Superior temporal gyrus (tissue), 1 donor: ENCODE measurements around the gene ELFN1.

Experiments
- DNase-seq: peaks from one replicate; pipeline ENCODE4 v3.0.0-alpha.2; 2016; ENCODE audit errors: extremely low spot score

The ELFN1 gene

GRCh38 chr7:1725199-1725690, 55.2 kb downstream of the ELFN1 start:
- no peak for DNase-seq

DNA sequence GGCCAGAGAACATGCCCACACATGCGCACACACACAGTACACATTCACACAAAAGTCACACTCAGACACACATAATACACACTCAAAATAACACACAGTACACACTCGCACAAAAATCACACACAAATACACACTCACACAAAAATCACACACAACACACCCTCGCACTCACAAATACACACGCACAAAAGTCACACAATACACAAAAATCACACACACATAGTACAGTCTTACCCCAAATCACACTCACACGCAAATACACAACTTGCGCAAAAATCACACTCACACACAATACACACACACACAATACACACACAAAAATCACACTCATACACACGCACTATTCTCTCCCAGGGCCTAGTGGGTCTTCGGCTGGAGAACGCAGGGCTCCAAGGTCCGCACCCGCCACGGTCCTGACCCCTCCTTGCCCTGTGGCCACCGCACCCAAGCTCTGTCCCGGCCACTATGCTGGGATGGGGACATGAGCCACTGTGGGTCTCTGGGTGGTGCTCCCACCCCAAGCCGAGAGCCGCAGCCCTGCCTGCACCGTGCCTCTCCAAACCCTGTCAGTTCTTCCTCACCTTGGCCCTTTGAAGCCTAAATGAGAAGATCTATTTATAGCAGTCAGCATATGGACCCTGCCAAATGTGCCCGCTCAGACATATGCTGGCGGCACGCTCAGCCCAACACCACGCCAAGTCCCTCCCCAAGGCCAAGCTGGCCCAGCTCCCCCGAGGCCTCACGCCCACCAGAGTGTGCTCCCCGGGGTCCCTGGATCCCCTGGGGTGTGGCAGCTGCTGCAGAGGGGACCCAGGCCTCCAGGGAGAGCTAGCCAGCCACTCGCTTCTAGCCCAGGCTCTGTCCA, 55.9 kb downstream of the ELFN1 start:
- DNase-seq: no peak

- no peak for DNase-seq
Measured at GRCh38 chr7:1727079-1727478, 57.0 kb downstream of the ELFN1 start.

- DNase-seq: no peak
Measured at GRCh38 chr7:1727812-1728570, 57.9 kb downstream of the ELFN1 start.

DNA sequence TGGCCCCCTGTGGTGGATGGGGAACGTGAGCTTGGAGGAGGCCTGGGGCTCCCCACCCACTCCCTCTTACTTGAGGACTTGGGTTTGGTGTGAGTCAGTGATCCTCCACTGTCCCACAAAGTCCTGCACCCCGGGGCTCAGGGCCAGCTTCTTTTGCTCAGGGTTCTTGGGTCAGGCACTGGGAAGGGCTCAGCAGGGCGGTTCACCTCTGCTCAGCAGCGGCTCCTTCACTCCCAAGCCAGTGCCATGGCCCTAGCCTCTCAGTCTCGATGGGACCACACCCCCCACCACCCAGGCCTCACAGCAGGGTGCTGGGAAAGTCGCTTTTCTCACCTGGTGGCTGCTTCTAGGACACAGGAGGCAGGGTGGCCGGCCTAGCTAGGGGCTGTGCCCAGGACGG, 59.1 kb downstream of the ELFN1 start:
- DNase-seq: no peak

DNA sequence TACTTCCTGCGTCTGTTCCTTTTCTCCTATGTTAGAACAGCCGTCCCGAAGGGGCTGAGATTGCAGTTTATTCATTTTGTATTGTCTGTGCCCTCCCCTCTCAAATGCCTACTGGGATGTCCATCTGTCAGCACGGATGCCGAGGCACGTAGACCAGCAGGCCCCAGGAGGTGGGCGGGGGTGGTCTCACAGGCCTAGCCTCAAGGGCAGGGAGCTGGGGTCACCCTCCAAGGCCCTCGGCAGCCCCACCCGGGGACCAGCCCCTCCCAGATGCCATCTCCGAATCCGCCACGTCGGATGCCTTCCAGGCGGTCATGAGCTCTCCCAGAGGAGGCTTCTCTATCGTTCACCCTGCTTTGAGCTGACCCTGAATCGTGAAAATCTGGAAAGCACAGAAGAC, 59.7 kb downstream of the ELFN1 start:
- no peak for DNase-seq

GRCh38 chr7:1732072-1732471, 62.0 kb downstream of the ELFN1 start:
- DNase-seq: no peak

DNA sequence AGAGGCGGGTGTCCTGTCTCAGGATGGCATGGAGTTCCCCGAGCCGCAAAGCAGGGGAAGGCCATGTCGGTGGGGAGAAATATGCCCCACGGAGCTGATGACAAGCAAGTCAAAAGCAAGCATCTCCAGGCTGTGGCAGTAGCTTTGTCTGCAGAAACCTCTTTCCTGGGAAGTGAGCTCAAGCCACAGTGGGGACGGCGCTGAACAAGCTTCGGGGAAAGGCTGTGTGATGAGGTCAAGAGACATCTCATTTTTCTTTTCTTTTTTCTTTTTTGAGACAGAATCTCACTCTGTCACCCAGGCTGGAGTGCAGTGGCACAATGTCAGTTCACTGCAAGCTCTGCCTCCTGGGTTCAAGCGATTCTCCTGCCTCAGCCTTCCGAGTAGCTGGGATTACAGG, 62.6 kb downstream of the ELFN1 start:
- no peak for DNase-seq

GRCh38 chr7:1733206-1733907, 63.3 kb downstream of the ELFN1 start:
- DNase-seq: no peak

DNA sequence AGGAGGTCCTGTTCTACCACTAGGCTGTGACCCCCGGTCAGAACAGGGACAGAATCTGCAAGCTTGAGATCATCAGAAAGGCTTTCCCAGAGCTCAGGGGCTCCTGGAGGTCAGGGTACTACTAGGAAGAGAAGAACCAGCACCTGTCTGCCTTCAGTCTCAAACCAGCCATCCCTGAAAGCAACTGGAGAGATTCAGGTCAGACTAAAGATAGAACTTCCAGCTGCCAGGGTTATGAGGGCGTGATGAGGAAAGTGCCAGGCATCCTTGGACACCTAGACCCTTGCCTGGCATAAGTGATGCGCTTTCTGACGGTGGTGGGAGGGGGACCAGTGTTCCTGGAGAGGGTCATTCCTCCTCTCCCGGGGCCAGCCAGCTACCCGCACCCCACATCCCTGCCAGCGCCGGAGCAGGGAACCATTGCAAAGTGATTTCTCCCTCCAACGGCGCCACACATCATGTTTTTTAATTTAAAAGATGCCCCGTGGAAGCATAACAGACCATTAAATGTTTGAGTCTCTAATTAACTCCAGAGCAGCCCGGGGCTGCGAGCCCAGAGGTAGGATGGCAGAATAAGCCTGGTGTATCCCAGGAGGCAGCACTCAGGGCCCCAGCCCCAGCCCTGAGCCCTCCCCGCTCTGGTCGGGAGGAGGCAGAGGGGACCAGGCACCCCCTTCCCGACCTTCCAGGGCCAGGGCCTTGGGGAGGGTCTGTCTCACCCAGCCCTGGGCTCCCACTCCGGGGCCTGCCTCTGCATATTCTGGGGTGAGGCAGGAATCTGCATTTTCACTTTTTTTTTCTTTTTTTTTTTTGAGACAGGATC, 64.0 kb downstream of the ELFN1 start:
- DNase-seq: no peak

GRCh38 chr7:1735262-1735661, 65.2 kb downstream of the ELFN1 start:
- DNase-seq: no peak

DNA sequence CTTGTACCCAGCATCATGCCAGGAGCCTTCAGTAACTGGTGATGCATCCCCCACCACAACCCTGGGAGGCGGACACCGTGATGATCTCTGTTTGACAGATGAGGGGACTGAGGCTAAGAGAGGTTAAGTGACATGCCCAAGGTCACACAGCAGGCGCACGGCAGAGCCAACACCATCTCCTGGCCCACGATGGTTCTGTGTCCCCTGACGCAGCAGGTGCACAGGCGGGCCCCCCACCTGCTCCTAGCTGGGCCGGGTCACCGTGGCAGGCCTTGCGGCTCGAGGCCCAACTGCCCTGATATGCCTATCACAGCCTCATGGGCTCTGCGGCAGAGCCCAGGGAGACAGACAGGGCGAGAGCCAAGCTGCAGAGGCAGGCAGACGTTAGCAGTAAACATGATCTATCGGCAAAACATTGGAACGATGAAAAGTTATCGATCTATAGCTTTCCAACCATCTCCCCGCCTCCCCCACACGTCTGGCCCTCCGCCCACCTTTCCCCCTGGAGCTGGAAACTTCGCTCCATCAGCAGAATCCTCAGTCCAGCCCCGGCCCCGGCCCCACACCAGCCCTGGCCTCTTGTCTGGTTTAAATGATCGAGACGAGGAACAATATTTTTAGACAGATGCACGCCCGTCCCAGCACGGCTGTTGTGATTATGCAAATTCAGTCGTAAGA, 65.9 kb downstream of the ELFN1 start:
- DNase-seq: no peak

- DNase-seq: no peak
Measured at GRCh38 chr7:1736484-1736817, 66.4 kb downstream of the ELFN1 start.

- DNase-seq: no peak
Measured at GRCh38 chr7:1736830-1737229, 66.8 kb downstream of the ELFN1 start.

DNA sequence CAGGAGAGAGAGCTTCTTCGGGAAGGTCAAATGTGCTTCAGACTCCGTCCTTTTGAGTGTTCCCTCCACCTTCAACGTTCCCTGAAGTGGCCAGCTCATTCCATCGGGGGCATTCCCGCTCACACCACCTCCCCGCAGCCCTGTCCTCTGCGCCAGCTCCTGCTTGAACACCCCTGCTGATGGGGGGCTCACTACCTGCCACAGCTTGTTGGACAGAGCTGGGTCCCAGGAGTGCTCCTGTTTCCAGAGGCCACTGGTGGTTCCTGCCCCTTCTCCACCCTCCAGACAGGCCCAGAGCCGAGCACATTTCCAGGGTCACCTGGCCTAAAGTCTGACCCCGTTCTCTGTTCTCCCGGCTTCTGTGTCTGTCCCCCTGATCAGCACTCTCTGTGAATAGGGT, 67.4 kb downstream of the ELFN1 start:
- no peak for DNase-seq

DNA sequence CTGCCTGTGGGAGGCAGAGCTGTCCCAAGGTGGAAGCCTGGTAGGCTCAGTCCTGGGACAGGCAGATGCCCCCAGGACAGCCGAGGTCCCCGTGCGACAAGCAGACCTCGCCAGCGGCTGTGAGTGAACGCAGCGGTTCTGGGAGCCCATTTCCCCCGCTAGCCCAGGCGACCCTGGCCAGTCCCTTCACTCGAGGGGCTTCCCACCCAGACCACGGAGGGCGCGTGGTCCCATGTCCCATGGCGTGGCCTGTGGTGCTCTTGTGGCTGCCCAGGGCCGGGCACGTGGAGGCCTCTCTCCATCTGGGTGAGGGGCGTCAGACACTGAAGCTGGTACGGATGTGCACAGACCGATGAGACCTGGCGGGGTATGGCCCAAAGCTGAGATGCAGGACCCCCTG, 67.9 kb downstream of the ELFN1 start:
- DNase-seq: no peak

- DNase-seq: no peak
Measured at GRCh38 chr7:1738511-1738910, 68.4 kb downstream of the ELFN1 start.

- DNase-seq: no peak
Measured at GRCh38 chr7:1738956-1739355, 68.9 kb downstream of the ELFN1 start.

- DNase-seq: no peak
Measured at GRCh38 chr7:1739593-1739992, 69.5 kb downstream of the ELFN1 start.

DNA sequence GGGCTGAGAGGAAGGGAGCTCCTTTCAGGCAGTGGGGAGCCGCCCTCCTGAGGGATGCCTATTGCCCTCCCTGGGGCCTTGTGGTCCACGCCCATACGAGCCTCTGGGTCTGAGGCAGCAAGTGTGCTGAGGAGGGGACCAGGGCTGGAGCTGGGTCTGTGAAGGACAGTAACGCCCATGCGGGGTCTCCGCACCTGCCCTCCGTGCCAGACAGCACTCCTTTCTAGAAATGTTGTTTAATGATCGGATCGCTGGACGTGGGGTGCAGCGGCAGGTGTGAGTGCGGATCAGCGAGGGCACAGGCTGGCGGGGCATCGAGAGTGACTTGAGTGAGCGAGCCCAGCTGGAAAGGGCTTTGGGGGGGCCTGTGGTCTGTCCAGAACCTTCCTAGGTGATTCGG, 70.1 kb downstream of the ELFN1 start:
- no peak for DNase-seq

GRCh38 chr7:1741246-1741645, 71.2 kb downstream of the ELFN1 start:
- no peak for DNase-seq
